HG03196 (cell line): ENCODE measurements around the gene TEX101.
"Not testable (repeated sequence)": the region's sequence is repeated elsewhere in the genome, so short reads cannot be mapped to it uniquely, and the experiment has no call there.

Source experiments
- ATAC-seq: cut with Tn5 transposase; IDR thresholded peaks from one replicate; pipeline ENCODE4 v1.9.1; 2021; ENCODE audit not compliant: unreplicated experiment

Gene TEX101

GRCh38 chr19:43414554-43414953 is at the start of gene TEX101:
TEX101 (plus strand) TSS chr19:43414890; CDS start chr19:43415920, 1,030 bp downstream.
- no peak for ATAC-seq

- ATAC-seq = not testable (repeated sequence)
These were observed 49.0 kb upstream of the TEX101 start for GRCh38 chr19:43365677-43366076.

- ATAC-seq = no peak
These were observed 46.9 kb upstream of the TEX101 start for GRCh38 chr19:43367822-43368221.

GRCh38 chr19:43368897-43369296 is 45.8 kb upstream of the TEX101 start:
- ATAC-seq = not testable (repeated sequence)

- ATAC-seq = no peak
These were observed 42.8 kb upstream of the TEX101 start for GRCh38 chr19:43371909-43372308.

- ATAC-seq = no peak
These were observed 42.2 kb upstream of the TEX101 start for GRCh38 chr19:43372462-43372861.

GRCh38 chr19:43377624-43378023 is 37.1 kb upstream of the TEX101 start:
- ATAC-seq = not testable (repeated sequence)

- no peak for ATAC-seq
These were observed 34.7 kb upstream of the TEX101 start for GRCh38 chr19:43380008-43380407.

GRCh38 chr19:43380771-43381386 is 33.8 kb upstream of the TEX101 start:
- ATAC-seq = no peak

- ATAC-seq = not testable (repeated sequence)
These were observed 32.0 kb upstream of the TEX101 start for GRCh38 chr19:43382586-43383216.

- ATAC-seq = not testable (repeated sequence)
These were observed 31.4 kb upstream of the TEX101 start for GRCh38 chr19:43383254-43383653.

GRCh38 chr19:43383759-43384158 is 30.9 kb upstream of the TEX101 start:
- ATAC-seq = not testable (repeated sequence)

- not testable (repeated sequence) for ATAC-seq
These were observed 23.7 kb upstream of the TEX101 start for GRCh38 chr19:43390903-43391551.

GRCh38 chr19:43391552-43391935 is 23.1 kb upstream of the TEX101 start:
- ATAC-seq = not testable (repeated sequence)

- not testable (repeated sequence) for ATAC-seq
These were observed 21.2 kb upstream of the TEX101 start for GRCh38 chr19:43393501-43393900.

GRCh38 chr19:43395561-43395960 is 19.1 kb upstream of the TEX101 start:
- no peak for ATAC-seq

- no peak for ATAC-seq
These were observed 8.4 kb upstream of the TEX101 start for GRCh38 chr19:43406297-43406696.

- ATAC-seq = no peak
These were observed 7.2 kb upstream of the TEX101 start for GRCh38 chr19:43407416-43408005.

GRCh38 chr19:43408043-43408442 is 6.6 kb upstream of the TEX101 start:
- ATAC-seq = no peak

GRCh38 chr19:43409415-43409814 is 5.3 kb upstream of the TEX101 start:
- no peak for ATAC-seq

GRCh38 chr19:43412441-43412840 is 2.2 kb upstream of the TEX101 start:
- no peak for ATAC-seq
